MCF 10A (cell line): ENCODE results near the gene AOC2. TPM values are rescaled to one million over a fixed set of nuclear protein-coding genes. Genes with fewer than 3 reads are reported as not detected.
"Not testable (repeated sequence)": the region's sequence is repeated elsewhere in the genome, so short reads cannot be mapped to it uniquely, and the experiment has no call there.

Experiments
- BruUV-seq: library from RNA; stranded (reverse); fragments of 400-500 nt; replicated peaks from 2 replicates; lab custom pipeline; 2021; lab: Mats Ljungman, UMichigan
- CTCF ChIA-PET: fragments of 300-600 bp; sonication (Branson Sonifier 250); formaldehyde crosslinking; extraction: SDS; loops from one replicate; lab custom pipeline; 2021; ENCODE audit warnings: antibody characterized with exemption, inconsistent platforms; lab: Yijun Ruan, JAX
- POLR2A ChIA-PET: fragments of 300-600, 350-650 bp; sonication (Branson Sonifier 250); formaldehyde crosslinking; extraction: SDS; loops from one replicate; lab custom pipeline; 2020; ENCODE audit warnings: antibody characterized with exemption, inconsistent platforms; lab: Yijun Ruan, JAX
- DNase-seq: peaks from one replicate; pipeline ENCODE4 v3.0.0-alpha.2; 2018; ENCODE audit not compliant: unreplicated experiment
- H3K27ac Mint-ChIP-seq: one replicate; pipeline ENCODE4 v1.8.0; 2022; ENCODE audit warnings: mild to moderate bottlenecking, low read depth, mixed read lengths; ENCODE audit not compliant: unreplicated experiment
- H3K27me3 Mint-ChIP-seq: one replicate; pipeline ENCODE4 v1.8.0; 2022; ENCODE audit warnings: mixed read lengths; ENCODE audit not compliant: insufficient read depth, unreplicated experiment
- H3K36me3 Mint-ChIP-seq: one replicate; pipeline ENCODE4 v1.8.0; 2022; ENCODE audit warnings: mild to moderate bottlenecking, moderate library complexity, mixed read lengths; ENCODE audit not compliant: insufficient read depth, unreplicated experiment
- H3K4me1 Mint-ChIP-seq: one replicate; pipeline ENCODE4 v1.8.0; 2022; ENCODE audit warnings: mixed read lengths; ENCODE audit not compliant: insufficient read depth, unreplicated experiment
- H3K4me3 Mint-ChIP-seq: one replicate; pipeline ENCODE4 v1.8.0; 2022; ENCODE audit warnings: mild to moderate bottlenecking, moderate library complexity, mixed read lengths; ENCODE audit not compliant: unreplicated experiment
- H3K9me3 Mint-ChIP-seq: one replicate; pipeline ENCODE4 v1.8.0; 2022; ENCODE audit warnings: mixed read lengths; ENCODE audit not compliant: unreplicated experiment
- intact Hi-C: fragments of 100-400 bp; cut with micrococcal nuclease; formaldehyde crosslinking; loops from 2 replicates; pipeline ENCODE4 v1.14.1; 2022
- total RNA-seq: library from RNA; stranded (reverse); gene quantifications from 2 replicates; pipeline ENCODE4 v1.2.3, GENCODE V29; 2022
- TF ChIP-seq, protein P1 (sequence below): fragments of 200-600 bp; IDR thresholded peaks from one replicate; pipeline ENCODE4 v1.8.0; 2022; ENCODE audit warnings: antibody characterized with exemption, mild to moderate bottlenecking; ENCODE audit not compliant: unreplicated experiment

The AOC2 gene
- total RNA-seq, 1 experiment from 2014 or later, result 2.6 TPM

- TF ChIP-seq, protein P1, sequence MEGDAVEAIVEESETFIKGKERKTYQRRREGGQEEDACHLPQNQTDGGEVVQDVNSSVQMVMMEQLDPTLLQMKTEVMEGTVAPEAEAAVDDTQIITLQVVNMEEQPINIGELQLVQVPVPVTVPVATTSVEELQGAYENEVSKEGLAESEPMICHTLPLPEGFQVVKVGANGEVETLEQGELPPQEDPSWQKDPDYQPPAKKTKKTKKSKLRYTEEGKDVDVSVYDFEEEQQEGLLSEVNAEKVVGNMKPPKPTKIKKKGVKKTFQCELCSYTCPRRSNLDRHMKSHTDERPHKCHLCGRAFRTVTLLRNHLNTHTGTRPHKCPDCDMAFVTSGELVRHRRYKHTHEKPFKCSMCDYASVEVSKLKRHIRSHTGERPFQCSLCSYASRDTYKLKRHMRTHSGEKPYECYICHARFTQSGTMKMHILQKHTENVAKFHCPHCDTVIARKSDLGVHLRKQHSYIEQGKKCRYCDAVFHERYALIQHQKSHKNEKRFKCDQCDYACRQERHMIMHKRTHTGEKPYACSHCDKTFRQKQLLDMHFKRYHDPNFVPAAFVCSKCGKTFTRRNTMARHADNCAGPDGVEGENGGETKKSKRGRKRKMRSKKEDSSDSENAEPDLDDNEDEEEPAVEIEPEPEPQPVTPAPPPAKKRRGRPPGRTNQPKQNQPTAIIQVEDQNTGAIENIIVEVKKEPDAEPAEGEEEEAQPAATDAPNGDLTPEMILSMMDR, result no peak
- H3K27me3 Mint-ChIP-seq, result peaks cover 47% of the 10 kb centered on the region
- CTCF ChIA-PET, result no interaction called here
- H3K4me3 Mint-ChIP-seq, result no peak overlapping the region
- H3K36me3 Mint-ChIP-seq, result no peaks in the 10 kb centered on the region
- no peaks in the 10 kb centered on the region for H3K4me1 Mint-ChIP-seq
- H3K27ac Mint-ChIP-seq, result no peak overlapping the region
- POLR2A ChIA-PET, result no interaction called here
- BruUV-seq, result no TSS peak
- DNase-seq, result no peak
- intact Hi-C loops, result no loop called here
- H3K9me3 Mint-ChIP-seq, result no peaks in the 10 kb centered on the region
Measured at GRCh38 chr17:42857389-42857788, 13.0 kb downstream of the AOC2 start.

- H3K36me3 Mint-ChIP-seq, result no peaks in the 10 kb centered on the region
- H3K4me3 Mint-ChIP-seq, result no peak overlapping the region
- no peak overlapping the region for H3K27ac Mint-ChIP-seq
- no peaks in the 10 kb centered on the region for H3K4me1 Mint-ChIP-seq
- peaks cover 43% of the 10 kb centered on the region for H3K27me3 Mint-ChIP-seq
- no peak for DNase-seq
- ChIA-PET POLR2A (no interaction called here), CTCF (interaction anchor here (0.7 kb wide), 1 partner anchor 589 kb away, joined by 3 read pairs; no protein-coding TSS in a partner anchor)
- no TSS peak for BruUV-seq
- intact Hi-C loops, result no loop called here
- H3K9me3 Mint-ChIP-seq, result peaks cover 10% of the 10 kb centered on the region
- TF ChIP-seq, protein P1, result no peak
Measured at GRCh38 chr17:42865638-42866094, 21.3 kb downstream of the AOC2 start.

DNA sequence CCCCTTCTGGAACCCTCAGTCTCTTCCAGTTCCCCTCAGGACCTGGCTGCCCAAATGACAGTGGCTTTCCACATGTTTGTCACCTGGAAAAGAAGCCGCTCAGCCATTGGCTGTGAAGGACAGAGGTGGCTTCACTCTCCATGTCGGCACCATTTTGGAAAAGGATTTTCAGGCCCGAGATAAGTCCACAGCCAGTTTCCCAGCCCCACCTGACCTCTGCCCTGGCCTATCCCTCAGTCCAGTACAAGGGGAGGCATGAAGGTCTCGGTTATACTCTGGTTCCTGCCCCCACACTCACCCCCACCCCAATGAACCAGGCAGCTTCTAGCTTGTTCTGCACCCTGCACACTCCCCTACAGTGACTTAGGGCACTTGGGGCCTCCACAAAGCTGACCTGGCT, 21.8 kb downstream of the AOC2 start:
- no TSS peak for BruUV-seq
- Mint-ChIP-seq H3K27ac (no peak overlapping the region), H3K27me3 (peaks cover 43% of the 10 kb centered on the region), H3K4me1 (no peaks in the 10 kb centered on the region), H3K36me3 (no peaks in the 10 kb centered on the region), H3K9me3 (peaks cover 12% of the 10 kb centered on the region), H3K4me3 (no peak overlapping the region)
- intact Hi-C loops, result no loop called here
- ChIA-PET CTCF (interaction anchor here (0.7 kb wide), 1 partner anchor 589 kb away, joined by 3 read pairs; no protein-coding TSS in a partner anchor), POLR2A (no interaction called here)
- TF ChIP-seq, protein P1, result no peak
- no peak for DNase-seq

- TF ChIP-seq, protein P1, result no peak
- Mint-ChIP-seq H3K4me1 (no peaks in the 10 kb centered on the region), H3K9me3 (peaks cover 18% of the 10 kb centered on the region), H3K36me3 (no peaks in the 10 kb centered on the region), H3K4me3 (no peak overlapping the region), H3K27me3 (peaks cover 43% of the 10 kb centered on the region), H3K27ac (no peak overlapping the region)
- intact Hi-C loops, result no loop called here
- ChIA-PET CTCF (no interaction called here), POLR2A (interaction anchor here (0.8 kb wide), 1 partner anchor 14 kb away, joined by 3 read pairs; no protein-coding TSS in a partner anchor)
- no peak for DNase-seq
- BruUV-seq, result no TSS peak
Measured at GRCh38 chr17:42866631-42867575, 22.5 kb downstream of the AOC2 start.

- peaks cover 19% of the 10 kb centered on the region for H3K9me3 Mint-ChIP-seq
- H3K27me3 Mint-ChIP-seq, result peaks cover 43% of the 10 kb centered on the region
- H3K36me3 Mint-ChIP-seq, intact Hi-C loops, H3K27ac Mint-ChIP-seq, H3K4me3 Mint-ChIP-seq, H3K4me1 Mint-ChIP-seq, DNase-seq, CTCF ChIA-PET, BruUV-seq: not testable (repeated sequence)
- POLR2A ChIA-PET, result interaction anchor here (0.8 kb wide), 1 partner anchor 15 kb away, joined by 3 read pairs; no protein-coding TSS in a partner anchor
Measured at GRCh38 chr17:42867694-42868261, 23.4 kb downstream of the AOC2 start.
